Measurements from ENCODE around the gene MEGF11.

MEGF11 gene

DNA sequence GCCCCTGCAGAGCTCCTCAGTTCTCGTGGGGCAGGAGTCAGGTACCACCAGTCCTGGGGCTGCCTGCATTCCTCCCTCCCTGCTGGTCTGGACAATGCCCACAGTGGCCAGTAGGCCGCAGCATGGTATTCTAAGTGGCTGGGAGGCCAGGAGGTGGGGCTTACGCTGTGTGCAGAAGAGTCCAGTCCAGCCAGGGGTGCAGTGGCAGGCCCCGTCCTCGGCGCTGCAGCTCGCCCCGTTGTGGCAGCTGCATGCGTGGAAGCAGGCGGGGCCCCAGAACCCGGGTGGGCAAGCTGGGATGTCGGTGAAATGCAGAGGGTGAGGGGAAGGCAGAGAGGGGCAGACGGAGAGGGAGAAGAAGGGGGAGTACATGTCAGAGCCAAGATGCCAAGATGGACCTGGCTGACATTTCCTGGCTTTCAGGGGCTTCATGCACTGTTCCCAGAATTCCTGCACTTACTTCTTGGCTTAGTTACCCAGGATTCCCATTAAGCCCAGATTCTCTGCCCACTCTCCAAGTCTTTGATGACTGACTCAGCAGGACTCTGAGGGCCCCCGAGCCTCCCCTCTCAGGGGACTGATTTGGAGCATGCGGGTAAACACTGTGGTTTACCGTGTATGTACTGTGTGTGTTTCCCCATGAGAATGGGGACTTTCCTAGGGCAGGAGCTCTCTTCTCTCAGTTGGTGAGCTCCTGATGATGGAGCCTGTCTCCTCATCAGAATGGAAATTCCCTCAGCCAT lies 336.7 kb downstream of the MEGF11 start:
- peak; percentile 73 for TF ChIP-seq CTCF (IDR thresholded peaks at IDR 0.05; ENCODE audit: poor library complexity, severe bottlenecking)

GRCh38 chr15:65916041-65916663 lies 337.4 kb downstream of the MEGF11 start:
- no peak overlapping the region for H3K4me3 ChIP-seq (ENCODE audit: severe bottlenecking)
- H3K4me1 ChIP-seq (ENCODE audit: insufficient read depth, poor library complexity, severe bottlenecking): no peaks in the 10 kb centered on the region

More for the DNA sequence above, 336.7 kb downstream of the MEGF11 start:
- no peak overlapping the region for H3K27ac ChIP-seq (ENCODE audit: poor library complexity, severe bottlenecking)
- H3K9me3 ChIP-seq (ENCODE audit: severe bottlenecking): no peaks in the 10 kb centered on the region
- H3K27me3 ChIP-seq (ENCODE audit: insufficient read depth, poor library complexity, severe bottlenecking): no peaks in the 10 kb centered on the region
- H3K4me1 ChIP-seq (ENCODE audit: insufficient read depth, poor library complexity, severe bottlenecking): no peaks in the 10 kb centered on the region
- no peak overlapping the region for H3K4me3 ChIP-seq (ENCODE audit: severe bottlenecking)
- peak; percentile 82 for ATAC-seq (ENCODE audit: low read depth)
- no peaks in the 10 kb centered on the region for H3K36me3 ChIP-seq (ENCODE audit: low read depth)
- peak; percentile 70 for DNase-seq (ENCODE audit: low spot score)

DNA sequence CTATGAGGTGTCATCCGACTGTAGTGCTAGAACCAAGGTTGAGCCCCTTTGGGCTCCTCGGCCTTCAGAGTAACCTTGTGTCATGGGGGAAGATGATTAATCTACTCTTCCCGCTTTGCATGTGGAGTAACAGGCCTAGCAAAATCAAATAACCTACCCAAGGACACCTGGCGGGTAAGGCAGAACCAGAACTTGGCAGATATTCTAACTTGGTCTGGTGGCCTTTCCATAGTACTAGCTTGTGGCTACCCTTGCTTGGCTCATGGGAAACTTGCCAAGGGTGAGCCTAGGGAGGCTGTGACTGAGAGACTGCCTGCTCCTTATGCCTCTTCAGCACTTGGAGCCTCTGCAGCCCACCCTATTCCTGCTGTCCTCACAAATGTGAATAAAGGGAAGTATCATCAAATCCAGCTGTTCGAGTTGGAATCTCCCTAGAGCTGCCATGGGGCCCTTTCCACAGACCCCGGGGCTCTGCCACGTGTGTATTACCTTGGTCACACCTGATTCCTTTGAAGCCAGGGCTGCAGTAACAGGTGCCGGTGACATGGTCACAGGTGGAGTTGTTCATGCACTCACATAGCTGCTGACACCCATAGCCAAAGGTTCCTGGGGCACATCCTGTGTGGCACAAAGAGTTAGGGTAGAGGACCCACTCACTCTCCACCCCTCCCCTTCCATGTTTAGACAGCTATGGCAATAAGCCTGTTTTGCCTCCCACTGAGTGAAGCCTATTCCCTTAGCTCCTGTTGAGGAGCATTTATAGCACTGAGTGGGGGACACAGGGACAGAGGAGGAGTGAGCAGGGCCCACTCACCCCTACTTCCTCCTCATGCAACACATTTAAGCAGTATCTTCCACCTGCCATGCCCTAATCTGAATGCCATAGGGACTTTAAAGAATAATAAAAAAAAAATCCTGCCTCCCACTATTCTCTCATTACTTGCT lies 338.3 kb downstream of the MEGF11 start:
- Histone ChIP-seq H3K27me3 (ENCODE audit: insufficient read depth, poor library complexity, severe bottlenecking) (no peaks in the 10 kb centered on the region), H3K36me3 (ENCODE audit: low read depth) (no peaks in the 10 kb centered on the region), H3K4me3 (ENCODE audit: severe bottlenecking) (no peak overlapping the region), H3K4me1 (ENCODE audit: insufficient read depth, poor library complexity, severe bottlenecking) (no peaks in the 10 kb centered on the region), H3K9me3 (ENCODE audit: severe bottlenecking) (no peaks in the 10 kb centered on the region), H3K27ac (ENCODE audit: poor library complexity, severe bottlenecking) (no peak overlapping the region)
- no peak for TF ChIP-seq CTCF (IDR thresholded peaks at IDR 0.05; ENCODE audit: poor library complexity, severe bottlenecking)
- peak; percentile 42 for DNase-seq (ENCODE audit: low spot score)
- ATAC-seq (ENCODE audit: low read depth): no peak

More at GRCh38 chr15:65916041-65916663, 337.4 kb downstream of the MEGF11 start:
- Histone ChIP-seq H3K27me3 (ENCODE audit: insufficient read depth, poor library complexity, severe bottlenecking) (no peaks in the 10 kb centered on the region), H3K27ac (ENCODE audit: poor library complexity, severe bottlenecking) (no peak overlapping the region), H3K9me3 (ENCODE audit: severe bottlenecking) (no peaks in the 10 kb centered on the region), H3K36me3 (ENCODE audit: low read depth) (no peaks in the 10 kb centered on the region)
- DNase-seq (ENCODE audit: low spot score) (peak; percentile 62), ATAC-seq (ENCODE audit: low read depth) (no peak; the same call in 2 of the 3 replicates)
- no peak for TF ChIP-seq CTCF (IDR thresholded peaks at IDR 0.05; ENCODE audit: poor library complexity, severe bottlenecking)

GRCh38 chr15:65914386-65914785 lies 339.2 kb downstream of the MEGF11 start:
- Histone ChIP-seq H3K36me3 (ENCODE audit: low read depth) (no peaks in the 10 kb centered on the region), H3K4me1 (ENCODE audit: insufficient read depth, poor library complexity, severe bottlenecking) (no peaks in the 10 kb centered on the region), H3K9me3 (ENCODE audit: severe bottlenecking) (no peaks in the 10 kb centered on the region), H3K27me3 (ENCODE audit: insufficient read depth, poor library complexity, severe bottlenecking) (no peaks in the 10 kb centered on the region), H3K27ac (ENCODE audit: poor library complexity, severe bottlenecking) (no peak overlapping the region), H3K4me3 (ENCODE audit: severe bottlenecking) (no peak overlapping the region)
- DNase-seq (ENCODE audit: low spot score): peak; percentile 37
- ATAC-seq (ENCODE audit: low read depth): no peak
- no peak for TF ChIP-seq CTCF (IDR thresholded peaks at IDR 0.05; ENCODE audit: poor library complexity, severe bottlenecking)

Measured in RWPE2 (cell line).